ENCODE measurements around the gene NCOA4.

Gene NCOA4

GRCh38 chr10:46028584-46029460, 1.6 kb downstream of the NCOA4 start:
- peak overlapping the region; percentile 96 to 99 (median 98) for H3K9ac ChIP-seq

DNA sequence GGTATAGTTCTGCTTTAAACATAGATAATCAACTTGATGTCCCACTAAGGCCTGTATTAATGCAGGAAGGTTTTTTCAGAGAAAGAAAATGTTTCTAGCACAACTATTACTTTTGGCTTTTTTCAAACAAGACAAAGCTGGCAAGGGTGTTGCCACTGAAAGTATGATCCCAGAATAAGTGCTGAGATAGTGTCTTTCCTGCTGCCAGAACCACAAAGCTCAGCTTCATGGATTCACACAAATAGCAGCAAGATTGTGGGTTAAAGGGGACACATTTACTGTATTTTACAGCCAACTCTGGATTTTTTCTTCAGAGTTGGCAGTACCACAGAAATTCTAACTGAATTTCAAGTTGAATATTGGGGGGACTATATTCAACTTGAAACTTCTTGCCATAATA, 4.3 kb downstream of the NCOA4 start:
- Histone ChIP-seq H3K4me3 (peak overlapping the region in 5 of 10 experiments; percentile 15 to 96 (median 83); a peak in 8 of 20 replicates), H3K36me3 (peaks cover 13 to 72% (median 64%) of the 10 kb centered on the region in 11 experiments; a peak in 20 of 22 replicates), H3K27ac (peak overlapping the region in 6 of 11 experiments; percentile 79 to 98 (median 95); a peak in 12 of 22 replicates), H3K9me3 (replicated peaks in 1 of 11) (peaks cover 0 to 25% (median 0%) of the 10 kb centered on the region in 11 experiments; a peak in 7 of 22 replicates), H3K9ac (peak overlapping the region in 6 of 11 experiments; percentile 9 to 99 (median 98); a peak in 12 of 22 replicates), H3K4me1 (peaks cover 36 to 88% (median 80%) of the 10 kb centered on the region in 10 experiments), H3K4me2 (peak overlapping the region in 7 of 11 experiments; percentile 85 to 99 (median 93); a peak in 12 of 22 replicates), H4K20me1 (peaks cover 17 to 91% (median 75%) of the 10 kb centered on the region in 11 experiments; a peak in 21 of 22 replicates), H3K27me3 (no peaks in the 10 kb centered on the region)
- no peak for TF ChIP-seq Cebpa-rat (IDR thresholded peaks at IDR 0.05)

More at GRCh38 chr10:46028584-46029460, 1.6 kb downstream of the NCOA4 start:
- H3K4me2 ChIP-seq, result peak overlapping the region; percentile 78 to 99 (median 92)
- H4K20me1 ChIP-seq, result peaks cover 17 to 64% (median 51%) of the 10 kb centered on the region in 11 experiments; a peak in 21 of 22 replicates
- peaks cover 31 to 82% (median 70%) of the 10 kb centered on the region in 10 experiments for H3K4me1 ChIP-seq
- peaks cover 0 to 1% (median 0%) of the 10 kb centered on the region in 11 experiments; a peak in 2 of 22 replicates for H3K9me3 ChIP-seq (replicated peaks in 1 of 11)
- H3K36me3 ChIP-seq, result peaks cover 7 to 45% (median 40%) of the 10 kb centered on the region in 11 experiments; a peak in 20 of 22 replicates
- H3K4me3 ChIP-seq, result peak overlapping the region; percentile 77 to 96 (median 86)
- no peaks in the 10 kb centered on the region for H3K27me3 ChIP-seq
- no peak for TF ChIP-seq Cebpa-rat (IDR thresholded peaks at IDR 0.05)
- H3K27ac ChIP-seq, result peak overlapping the region; percentile 94 to 99 (median 97)

- H3K27me3 ChIP-seq, result no peaks in the 10 kb centered on the region
- no peak for TF ChIP-seq Cebpa-rat (IDR thresholded peaks at IDR 0.05)
- H3K4me2 ChIP-seq, result peak overlapping the region in 6 of 11 experiments; percentile 87 to 99 (median 94); a peak in 12 of 22 replicates
- H3K9me3 ChIP-seq (replicated peaks in 1 of 11), result peaks cover 0 to 25% (median 0%) of the 10 kb centered on the region in 11 experiments; a peak in 7 of 22 replicates
- H3K27ac ChIP-seq, result peak overlapping the region in 9 of 11 experiments; percentile 0 to 98 (median 86); a peak in 14 of 22 replicates
- peaks cover 17 to 98% (median 81%) of the 10 kb centered on the region in 11 experiments; a peak in 21 of 22 replicates for H4K20me1 ChIP-seq
- H3K4me1 ChIP-seq, result peaks cover 38 to 90% (median 80%) of the 10 kb centered on the region in 10 experiments
- H3K36me3 ChIP-seq, result peaks cover 13 to 72% (median 64%) of the 10 kb centered on the region in 11 experiments; a peak in 20 of 22 replicates
- H3K9ac ChIP-seq, result peak overlapping the region in 7 of 11 experiments; percentile 5 to 99 (median 98); a peak in 12 of 22 replicates
- H3K4me3 ChIP-seq, result peak overlapping the region in 5 of 10 experiments; percentile 15 to 96 (median 83); a peak in 9 of 20 replicates
Observed at GRCh38 chr10:46025406-46025805, 5.0 kb downstream of the NCOA4 start.

DNA sequence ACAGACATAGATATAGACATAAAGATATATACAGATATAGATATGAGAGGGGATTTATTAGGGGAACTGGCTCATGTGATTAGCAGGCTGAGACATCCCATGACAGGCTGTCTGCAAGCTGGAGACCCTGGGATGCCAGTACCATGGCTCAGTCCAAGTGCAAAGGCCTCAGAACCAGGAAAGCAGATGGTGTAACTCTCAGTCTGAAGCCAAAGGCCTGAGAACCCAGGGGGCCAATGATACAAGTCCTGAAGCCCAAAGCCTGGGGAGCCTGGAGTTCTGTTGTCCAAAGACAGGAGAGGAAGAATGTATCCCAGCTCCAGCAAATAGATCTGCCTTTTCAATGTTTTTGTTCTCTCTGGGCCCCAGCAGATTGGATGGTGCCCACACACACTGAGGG, 5.5 kb downstream of the NCOA4 start:
- H3K9ac ChIP-seq, result peak overlapping the region in 7 of 11 experiments; percentile 5 to 99 (median 98); a peak in 12 of 22 replicates
- peak overlapping the region in 9 of 11 experiments; percentile 0 to 98 (median 86); a peak in 15 of 22 replicates for H3K27ac ChIP-seq

DNA sequence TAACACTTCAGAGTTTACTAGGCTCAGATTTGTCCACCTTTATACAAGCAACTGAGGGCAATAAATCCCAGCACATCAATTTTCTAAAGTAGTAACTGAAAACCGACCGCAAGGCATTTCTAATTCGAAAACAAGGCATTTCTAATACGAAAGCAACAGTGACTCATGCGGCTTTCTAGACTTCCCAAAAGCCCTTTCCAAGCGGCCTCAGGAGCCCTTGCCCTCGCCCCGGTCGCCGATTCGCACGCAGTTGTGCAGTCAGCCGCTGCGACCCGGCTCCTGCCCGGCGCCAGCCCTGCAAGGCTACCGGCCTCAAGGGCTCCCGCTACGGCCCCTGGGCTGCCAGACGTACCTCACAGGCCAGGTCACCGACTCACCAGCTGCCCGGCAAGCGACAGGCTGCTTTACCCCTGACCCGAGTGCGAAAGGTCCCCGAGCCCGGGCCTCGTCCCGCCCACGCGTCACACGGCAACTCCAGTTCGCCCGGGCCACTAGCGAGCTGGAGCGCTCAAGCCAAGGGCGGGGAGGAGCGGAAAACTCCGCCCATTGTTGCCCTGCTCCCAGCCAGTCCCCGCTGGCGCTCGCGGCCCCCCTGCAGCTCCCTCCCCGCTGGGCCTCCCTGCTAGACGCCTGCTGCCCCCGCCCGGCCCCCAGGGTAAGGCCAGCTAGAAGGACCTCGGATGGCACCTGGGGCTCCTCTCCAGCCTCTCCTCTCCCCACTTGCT, 7.3 kb downstream of the NCOA4 start:
- Histone ChIP-seq H3K27ac (peak overlapping the region; percentile 70 to 98 (median 82)), H3K4me2 (peak overlapping the region; percentile 65 to 99 (median 81)), H3K27me3 (no peaks in the 10 kb centered on the region), H3K4me3 (peak overlapping the region; percentile 45 to 96 (median 58); a peak in 19 of 20 replicates), H3K9me3 (replicated peaks in 1 of 11) (peaks cover 0 to 25% (median 0%) of the 10 kb centered on the region in 11 experiments; a peak in 7 of 22 replicates), H3K4me1 (peaks cover 46 to 100% (median 97%) of the 10 kb centered on the region in 10 experiments), H4K20me1 (peaks cover 13 to 100% (median 84%) of the 10 kb centered on the region in 11 experiments; a peak in 21 of 22 replicates), H3K36me3 (peaks cover 17 to 87% (median 63%) of the 10 kb centered on the region in 11 experiments; a peak in 20 of 22 replicates), H3K9ac (peak overlapping the region; percentile 63 to 98 (median 76); a peak in 21 of 22 replicates)
- no peak for TF ChIP-seq Cebpa-rat (IDR thresholded peaks at IDR 0.05)

More for the DNA sequence above, 5.5 kb downstream of the NCOA4 start:
- Histone ChIP-seq H3K4me1 (peaks cover 43 to 95% (median 85%) of the 10 kb centered on the region in 10 experiments), H3K36me3 (peaks cover 13 to 76% (median 64%) of the 10 kb centered on the region in 11 experiments; a peak in 20 of 22 replicates), H3K9me3 (replicated peaks in 1 of 11) (peaks cover 0 to 25% (median 0%) of the 10 kb centered on the region in 11 experiments; a peak in 7 of 22 replicates), H3K4me2 (peak overlapping the region in 6 of 11 experiments; percentile 87 to 99 (median 94); a peak in 12 of 22 replicates), H4K20me1 (peaks cover 17 to 100% (median 84%) of the 10 kb centered on the region in 11 experiments; a peak in 21 of 22 replicates), H3K27me3 (no peaks in the 10 kb centered on the region), H3K4me3 (peak overlapping the region in 5 of 10 experiments; percentile 15 to 96 (median 83); a peak in 8 of 20 replicates)
- no peak for TF ChIP-seq Cebpa-rat (IDR thresholded peaks at IDR 0.05)

GRCh38 chr10:46020344-46020657, 10.1 kb downstream of the NCOA4 start:
- H3K4me2 ChIP-seq, result peak overlapping the region; percentile 30 to 99 (median 81)
- peak overlapping the region; percentile 70 to 98 (median 82) for H3K27ac ChIP-seq
- no peaks in the 10 kb centered on the region for H3K27me3 ChIP-seq
- peaks cover 0 to 25% (median 0%) of the 10 kb centered on the region in 11 experiments; a peak in 7 of 22 replicates for H3K9me3 ChIP-seq (replicated peaks in 1 of 11)
- H3K4me1 ChIP-seq, result peaks cover 39 to 100% (median 85%) of the 10 kb centered on the region in 10 experiments
- peak overlapping the region; percentile 28 to 98 (median 70); a peak in 19 of 22 replicates for H3K9ac ChIP-seq
- H3K36me3 ChIP-seq, result peaks cover 27 to 87% (median 66%) of the 10 kb centered on the region in 11 experiments
- no peak for TF ChIP-seq Cebpa-rat (IDR thresholded peaks at IDR 0.05)
- peak overlapping the region in 6 of 10 experiments; percentile 12 to 96 (median 60); a peak in 12 of 20 replicates for H3K4me3 ChIP-seq
- peaks cover 21 to 100% (median 83%) of the 10 kb centered on the region in 11 experiments; a peak in 21 of 22 replicates for H4K20me1 ChIP-seq

DNA sequence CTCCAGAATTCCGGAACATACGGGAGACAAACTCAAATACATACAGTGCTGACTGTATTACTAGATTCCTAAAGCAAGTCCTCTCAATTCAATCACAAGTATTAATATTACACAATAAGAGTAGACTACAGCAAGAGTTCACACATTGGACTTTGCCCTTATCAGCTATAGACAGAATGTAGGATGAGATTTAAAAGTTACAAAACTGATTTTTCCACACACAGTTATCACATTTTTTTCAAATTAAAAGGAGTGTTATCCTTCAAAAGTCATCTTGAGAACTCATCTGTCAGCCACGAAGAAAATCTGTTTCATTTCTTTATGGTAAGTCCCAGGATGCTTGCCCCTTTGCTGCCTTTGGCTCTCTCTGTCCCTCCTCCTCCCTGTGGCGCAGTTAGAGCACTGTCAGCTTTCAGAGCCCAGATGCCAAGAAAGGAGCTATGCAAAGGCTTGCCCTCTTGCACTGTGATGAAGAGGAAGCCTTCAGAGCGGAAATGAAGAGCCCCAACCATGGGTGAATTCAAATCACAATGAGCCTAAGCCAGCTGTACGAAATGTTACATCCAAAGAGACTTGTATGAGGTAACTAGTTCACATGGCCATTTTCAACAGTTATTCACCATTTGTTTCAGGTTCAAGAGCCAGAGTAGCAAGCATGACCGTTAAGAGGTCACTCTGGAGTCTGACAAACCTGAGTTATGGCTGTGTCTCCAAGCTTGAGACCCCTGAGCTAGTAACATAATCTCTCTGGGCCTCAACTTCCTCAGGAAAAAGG, 10.7 kb downstream of the NCOA4 start:
- Histone ChIP-seq H3K27ac (peak overlapping the region; percentile 70 to 98 (median 82)), H3K9me3 (replicated peaks in 1 of 11) (peaks cover 0 to 25% (median 0%) of the 10 kb centered on the region in 11 experiments; a peak in 7 of 22 replicates), H3K9ac (peak overlapping the region; percentile 28 to 98 (median 70); a peak in 19 of 22 replicates), H3K4me1 (peaks cover 39 to 100% (median 84%) of the 10 kb centered on the region in 10 experiments), H3K36me3 (peaks cover 33 to 87% (median 66%) of the 10 kb centered on the region in 11 experiments), H3K4me3 (peak overlapping the region in 6 of 10 experiments; percentile 12 to 96 (median 60); a peak in 11 of 20 replicates), H3K4me2 (peak overlapping the region; percentile 30 to 99 (median 81)), H4K20me1 (peaks cover 24 to 100% (median 82%) of the 10 kb centered on the region in 11 experiments; a peak in 21 of 22 replicates), H3K27me3 (no peaks in the 10 kb centered on the region)
- no peak for TF ChIP-seq Cebpa-rat (IDR thresholded peaks at IDR 0.05)
